ENCODE data around the gene ZBTB7B. TPM values are rescaled to one million over a fixed set of nuclear protein-coding genes. Genes with fewer than 3 reads are reported as not detected.

The ZBTB7B gene
- total and polyA plus RNA-seq, 9 of the 15 experiments (the other 6 are each of a cell fraction or from before 2014, with no cell fraction given), result 0.04 to 46.5 (median 15.2) TPM

GRCh38 chr1:155053531-155054105 lies 51.0 kb downstream of the ZBTB7B start:
- H3K9me1 ChIP-seq (ENCODE audit: control insufficient read depth, insufficient read depth, low read length), result no peaks in the 10 kb centered on the region
- peaks cover 19% of the 10 kb centered on the region for H3K79me2 ChIP-seq (ENCODE audit: control insufficient read depth, insufficient read depth, low read length)
- intact Hi-C loops (cut with micrococcal nuclease) (no loop called here), in situ Hi-C loops (cut with MboI) (no loop called here)
- H3K4me1 ChIP-seq (replicated peaks in 1 of 2; ENCODE audit: control insufficient read depth in 2 of 2, insufficient read depth in 2 of 2, low read length in 2 of 2), result peaks cover 27 to 48% of the 10 kb centered on the region in 2 experiments
- no peak overlapping the region for H2AFZ ChIP-seq (ENCODE audit: low read depth, low read length)
- H3K27ac ChIP-seq (ENCODE audit: extremely low read depth, low read depth, low read length), result no peak overlapping the region
- no peak overlapping the region for H3K4me3 ChIP-seq
- ChIA-PET POLR2A (interaction anchor here (0.6 to 1.1 kb wide), 3 partner anchors 12 to 93 kb away, joined by 3 read pairs; no protein-coding TSS in a partner anchor), CTCF (ENCODE audit: low intra/inter-chr PET ratio) (no interaction called here)
- 85% methylated on average over 4 of the region's 7 CpGs for WGBS (ENCODE audit: insufficient coverage, low coverage, missing lambda C conversion rate)
- H3K36me3 ChIP-seq (ENCODE audit: control insufficient read depth, insufficient read depth, low read length), result peaks cover 47% of the 10 kb centered on the region; the same call in 2 of the 3 replicates
- TSS peak; percentile 22 for BruUV-seq (replicated peaks)
- no peak overlapping the region for H3K4me2 ChIP-seq (ENCODE audit: insufficient read depth, low read length)
- no peaks in the 10 kb centered on the region for H3K9me3 ChIP-seq (replicated peaks; ENCODE audit: control insufficient read depth, insufficient read depth, low read depth, low read length)
- TF ChIP-seq HMGXB4 (CRISPR knock-in tag; IDR thresholded peaks at IDR 0.05), result no peak
- no peak for TF ChIP-seq ZBTB49 (CRISPR knock-in tag; IDR thresholded peaks at IDR 0.05; ENCODE audit: borderline replicate concordance)
- no peak for TF ChIP-seq ZNF316 (IDR thresholded peaks at IDR 0.05)
- TF ChIP-seq MXD1 (CRISPR knock-in tag; IDR thresholded peaks at IDR 0.05; ENCODE audit: borderline replicate concordance, poor library complexity, severe bottlenecking), result no peak
- no peak for TF ChIP-seq STAT5B (CRISPR knock-in tag; IDR thresholded peaks at IDR 0.05)
- TF ChIP-seq BACH1 (tag; IDR thresholded peaks at IDR 0.05), result no peak
- TF ChIP-seq ZNF77 (CRISPR knock-in tag; IDR thresholded peaks at IDR 0.05), result no peak
- TF ChIP-seq NFIX (CRISPR knock-in tag; IDR thresholded peaks at IDR 0.05; ENCODE audit: low read depth), result no peak
- TF ChIP-seq POLR2A (conservative IDR thresholded peaks at IDR 0.05), result no peak
- FAIRE-seq, result no peak
- ATAC-seq, result no peak
- H4K20me1 ChIP-seq (replicated peaks; ENCODE audit: control insufficient read depth, insufficient read depth, low read length), result no peaks in the 10 kb centered on the region
- H3K9ac ChIP-seq (ENCODE audit: insufficient read depth in 1 of 2, low read depth in 2 of 2, low read length in 2 of 2), result no peak overlapping the region; a peak in 1 of 4 replicates
- no peak for DNase-seq (ENCODE audit: extremely low read depth in 1 of 4, low spot score in 3 of 4)
- no peaks in the 10 kb centered on the region for H3K27me3 ChIP-seq (ENCODE audit: control insufficient read depth in 2 of 2, insufficient read depth in 2 of 2, low read length in 2 of 2)

Measured in K562 (cell line).